Endothelial cell of umbilical vein (primary cell): ENCODE results near the gene UNC5C. TPM values are rescaled to one million over a fixed set of nuclear protein-coding genes. Genes with fewer than 3 reads are reported as not detected.

Source experiments
- BruUV-seq: library from RNA; stranded (reverse); fragments of 400-500 nt; replicated peaks from 2 replicates; lab custom pipeline; 2021; lab: Mats Ljungman, UMichigan
- CTCF ChIA-PET: fragments of 300-600, 350-600 bp; sonication (Branson Sonifier 250); formaldehyde crosslinking; loops from one replicate; lab custom pipeline; 2021; ENCODE audit warnings: antibody characterized with exemption, inconsistent platforms; lab: Charles Lee
- POLR2A ChIA-PET: fragments of 300-600, 350-600 bp; sonication (Branson Sonifier 250); formaldehyde crosslinking; loops from one replicate; lab custom pipeline; 2021; ENCODE audit warnings: antibody characterized with exemption, inconsistent platforms; lab: Charles Lee
- DNase-seq: peaks from one replicate; pipeline ENCODE4 v3.0.0-alpha.2; 2011; ENCODE audit warnings: low read depth, low spot score
- FAIRE-seq: peaks from 2 replicates; lab custom pipeline; 2011; peaks lifted over from hg19 to GRCh38; lab: Jason Lieb, UNC
- H2AFZ ChIP-seq: 2 replicates; pipeline ENCODE4 v1.6.0; 2012; ENCODE audit warnings: low read depth, low read length, control low read depth, inconsistent platforms
- H3K27ac ChIP-seq: 2 replicates; pipeline ENCODE4 v1.5.1; 2011; ENCODE audit warnings: low read depth, mild to moderate bottlenecking, control low read depth, low read length, moderate library complexity; ENCODE audit not compliant: insufficient read depth
- H3K27me3 ChIP-seq, 2 experiments: 2 replicates each; pipeline versions ENCODE4 v1.6.0 to v1.6.1; 2011; ENCODE audit warnings: low read length in 2 of 2, mixed read lengths in 1 of 2; ENCODE audit not compliant: control insufficient read depth in 2 of 2, insufficient read depth in 2 of 2
- H3K36me3 ChIP-seq, 2 experiments: 2 replicates in 1 of 2; 3 replicates in 1 of 2; pipeline ENCODE4 v1.5.1; 2011; ENCODE audit warnings: low read length in 2 of 2, mild to moderate bottlenecking in 1 of 2, moderate library complexity in 1 of 2; ENCODE audit not compliant: control insufficient read depth in 2 of 2, insufficient read depth in 2 of 2; ENCODE audit errors: extremely low read depth in 1 of 2
- H3K4me1 ChIP-seq: 3 replicates; pipeline ENCODE4 v1.5.1; 2011; ENCODE audit warnings: mild to moderate bottlenecking, low read length; ENCODE audit not compliant: control insufficient read depth, insufficient read depth; ENCODE audit errors: extremely low read depth
- H3K4me2 ChIP-seq: 2 replicates; pipeline ENCODE4 v1.6.1; 2011; ENCODE audit warnings: low read length, control low read depth, mixed read lengths; ENCODE audit not compliant: insufficient read depth
- H3K4me3 ChIP-seq, 3 experiments: fragments of 200-600 bp in 1 of 3; sonication (generic), shearing (Covaris generic) in 1 of 3; replicated peaks in 1 of 3; 2 replicates each; pipeline ENCODE4 v1.5.1; 2011 to 2016; ENCODE audit warnings: control low read depth in 3 of 3, low read length in 3 of 3, mild to moderate bottlenecking in 2 of 3, inconsistent platforms in 1 of 3, low read depth in 1 of 3, moderate library complexity in 1 of 3; ENCODE audit not compliant: insufficient read depth in 1 of 3
- H3K79me2 ChIP-seq: 2 replicates; pipeline ENCODE4 v1.6.0; 2012; ENCODE audit warnings: low read length, inconsistent platforms; ENCODE audit not compliant: control insufficient read depth, insufficient read depth
- H3K9ac ChIP-seq: replicated peaks from 2 replicates; pipeline ENCODE3; 2011; ENCODE audit warnings: low read length, control low read depth; ENCODE audit not compliant: insufficient read depth; ENCODE audit errors: extremely low read depth
- H3K9me1 ChIP-seq: replicated peaks from 3 replicates; pipeline ENCODE4 v1.6.0; 2011; ENCODE audit warnings: mild to moderate bottlenecking, low read length; ENCODE audit not compliant: control insufficient read depth, insufficient read depth; ENCODE audit errors: extremely low read depth
- H3K9me3 ChIP-seq: replicated peaks from 2 replicates; pipeline ENCODE4 v1.5.1; 2012; ENCODE audit warnings: low read length, inconsistent platforms; ENCODE audit not compliant: control insufficient read depth, insufficient read depth
- H4K20me1 ChIP-seq: replicated peaks from 2 replicates; pipeline ENCODE3; 2011; ENCODE audit warnings: mild to moderate bottlenecking, low read length; ENCODE audit not compliant: control insufficient read depth, insufficient read depth; ENCODE audit errors: extremely low read depth
- EZH2 ChIP-seq: IDR thresholded peaks from 2 replicates; pipeline ENCODE4 v1.6.1; 2012; ENCODE audit warnings: borderline replicate concordance, low read depth, mild to moderate bottlenecking, moderate library complexity, low read length, inconsistent platforms; ENCODE audit not compliant: severe bottlenecking
- FOS ChIP-seq: IDR thresholded peaks from 2 replicates; pipeline ENCODE4 v1.6.1; 2011; ENCODE audit warnings: mild to moderate bottlenecking, low read length, moderate library complexity, borderline replicate concordance; ENCODE audit not compliant: insufficient read depth
- GATA2 ChIP-seq: IDR thresholded peaks from 2 replicates; pipeline ENCODE4 v1.7.0; 2011; ENCODE audit warnings: low read depth, mild to moderate bottlenecking, moderate library complexity, mixed read lengths, low read length; ENCODE audit not compliant: insufficient read length, insufficient read depth
- JUN ChIP-seq: IDR thresholded peaks from 2 replicates; pipeline ENCODE4 v1.6.1; 2011; ENCODE audit warnings: borderline replicate concordance, low read depth; ENCODE audit not compliant: insufficient read length, insufficient read depth
- MAX ChIP-seq: IDR thresholded peaks from 2 replicates; pipeline ENCODE4 v1.6.1; 2011; ENCODE audit not compliant: insufficient read depth, insufficient read length
- MYC ChIP-seq: IDR thresholded peaks from one replicate; pipeline ENCODE4 v1.6.1; 2011; ENCODE audit warnings: mild to moderate bottlenecking, low read depth, low read length
- POLR2A ChIP-seq: IDR thresholded peaks from 2 replicates; pipeline ENCODE4 v1.6.1; 2012; ENCODE audit warnings: low read depth, mild to moderate bottlenecking, control low read depth, low read length
- POLR2AphosphoS5 ChIP-seq: IDR thresholded peaks from 2 replicates; pipeline ENCODE4 v1.6.1; 2012; ENCODE audit warnings: low read depth, mild to moderate bottlenecking, control low read depth, low read length, moderate library complexity; ENCODE audit not compliant: insufficient read depth
- dilution Hi-C: fragments of 300-500 bp; cut with MboI; formaldehyde crosslinking; loops from one replicate; pipeline ENCODE4 v1.15.0; 2019; ENCODE audit warnings: low sequenced_read_pairs; ENCODE audit not compliant: extremely low pct_ligation_motif_present
- intact Hi-C: fragments of 100-400 bp; cut with micrococcal nuclease; formaldehyde crosslinking; loops from one replicate; pipeline ENCODE4 v1.10.0; 2022
- polyA plus RNA-seq, 4 experiments: library from polyadenylated mRNA; depleted of rRNA in 3 of 4; stranded (reverse) in 3 of 4; unstranded in 1 of 4; fragments of >200 nt; gene quantifications; 2 replicates each; pipeline versions ENCODE4 v1.2.1 to v1.2.3, GENCODE V29; 2011 to 2012; ENCODE audit warnings: missing spikeins in 1 of 4
- total RNA-seq: library from RNA; stranded (reverse); gene quantifications from 2 replicates; pipeline ENCODE4 v1.2.3, GENCODE V29; 2021
- TF ChIP-seq, protein P1 (sequence below), 2 donors: IDR thresholded peaks; 1 replicate in 1 of 2; 2 replicates in 1 of 2; pipeline ENCODE4 v1.5.1; 2011; ENCODE audit warnings: low read length in 2 of 2, mild to moderate bottlenecking in 2 of 2, moderate library complexity in 2 of 2, control low read depth in 1 of 2, inconsistent platforms in 1 of 2, low read depth in 1 of 2; ENCODE audit not compliant: insufficient read depth in 1 of 2; ENCODE audit errors: extremely low read depth in 1 of 2

Gene UNC5C
- total and polyA plus RNA-seq, 2 donors (not counting 3 experiments of a cell fraction or from before 2014, with no cell fraction given) = 0.44 to 0.53 TPM

DNA sequence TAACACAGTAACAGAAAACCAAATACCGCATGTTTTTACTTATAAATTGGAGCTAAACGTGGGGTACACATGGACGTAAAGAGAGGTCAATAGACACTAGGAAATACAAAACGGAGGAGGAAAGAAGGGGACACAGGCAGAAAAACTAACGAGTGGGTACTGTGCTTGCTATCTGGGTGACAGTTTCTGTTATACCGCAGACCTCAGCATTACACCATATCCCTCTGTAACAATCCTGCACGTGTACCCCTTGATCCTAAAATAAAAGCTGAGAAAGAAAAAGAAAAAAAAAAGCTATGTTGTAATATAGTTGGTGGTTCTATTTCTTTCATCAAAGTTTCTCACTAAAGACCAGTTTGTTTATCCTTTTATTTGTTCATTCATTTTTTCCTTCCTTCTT lies 47.9 kb upstream of the UNC5C start:
- Histone ChIP-seq H2AFZ (no peak overlapping the region), H3K9me3 (no peaks in the 10 kb centered on the region), H3K27ac (no peak overlapping the region), H3K9me1 (no peaks in the 10 kb centered on the region), H3K4me1 (no peaks in the 10 kb centered on the region), H3K9ac (no peak overlapping the region), H4K20me1 (no peaks in the 10 kb centered on the region), H3K79me2 (no peaks in the 10 kb centered on the region), H3K36me3 (no peaks in the 10 kb centered on the region), H3K4me2 (no peak overlapping the region), H3K4me3 (no peak overlapping the region), H3K27me3 (no peaks in the 10 kb centered on the region)
- no TSS peak for BruUV-seq
- no peak for TF ChIP-seq POLR2A
- TF ChIP-seq, protein P1, sequence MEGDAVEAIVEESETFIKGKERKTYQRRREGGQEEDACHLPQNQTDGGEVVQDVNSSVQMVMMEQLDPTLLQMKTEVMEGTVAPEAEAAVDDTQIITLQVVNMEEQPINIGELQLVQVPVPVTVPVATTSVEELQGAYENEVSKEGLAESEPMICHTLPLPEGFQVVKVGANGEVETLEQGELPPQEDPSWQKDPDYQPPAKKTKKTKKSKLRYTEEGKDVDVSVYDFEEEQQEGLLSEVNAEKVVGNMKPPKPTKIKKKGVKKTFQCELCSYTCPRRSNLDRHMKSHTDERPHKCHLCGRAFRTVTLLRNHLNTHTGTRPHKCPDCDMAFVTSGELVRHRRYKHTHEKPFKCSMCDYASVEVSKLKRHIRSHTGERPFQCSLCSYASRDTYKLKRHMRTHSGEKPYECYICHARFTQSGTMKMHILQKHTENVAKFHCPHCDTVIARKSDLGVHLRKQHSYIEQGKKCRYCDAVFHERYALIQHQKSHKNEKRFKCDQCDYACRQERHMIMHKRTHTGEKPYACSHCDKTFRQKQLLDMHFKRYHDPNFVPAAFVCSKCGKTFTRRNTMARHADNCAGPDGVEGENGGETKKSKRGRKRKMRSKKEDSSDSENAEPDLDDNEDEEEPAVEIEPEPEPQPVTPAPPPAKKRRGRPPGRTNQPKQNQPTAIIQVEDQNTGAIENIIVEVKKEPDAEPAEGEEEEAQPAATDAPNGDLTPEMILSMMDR (IDR thresholded peaks at IDR 0.05; ENCODE audit: extremely low read depth in 1 of 2, insufficient read depth in 1 of 2, low read depth in 1 of 2, low read length in 2 of 2) = no peak
- TF ChIP-seq GATA2 = no peak
- TF ChIP-seq JUN = no peak
- no peak for TF ChIP-seq FOS
- TF ChIP-seq MYC = no peak
- TF ChIP-seq MAX = no peak
- no peak for TF ChIP-seq EZH2
- TF ChIP-seq POLR2AphosphoS5 = no peak
- ChIA-PET CTCF (no interaction called here), POLR2A (no interaction called here)
- DNase-seq (no peak), FAIRE-seq (no peak)
- dilution Hi-C loops (no loop called here), intact Hi-C loops (no loop called here)
